ENCODE data around the gene CSH2. TPM values are rescaled to one million over a fixed set of nuclear protein-coding genes. Genes with fewer than 3 reads are reported as not detected.
A peak's percentile ranks its signal among the peaks of the same experiment; 100 is the strongest.

The CSH2 gene
- total RNA-seq, 1 donor from 2014 or later: not detected

DNA sequence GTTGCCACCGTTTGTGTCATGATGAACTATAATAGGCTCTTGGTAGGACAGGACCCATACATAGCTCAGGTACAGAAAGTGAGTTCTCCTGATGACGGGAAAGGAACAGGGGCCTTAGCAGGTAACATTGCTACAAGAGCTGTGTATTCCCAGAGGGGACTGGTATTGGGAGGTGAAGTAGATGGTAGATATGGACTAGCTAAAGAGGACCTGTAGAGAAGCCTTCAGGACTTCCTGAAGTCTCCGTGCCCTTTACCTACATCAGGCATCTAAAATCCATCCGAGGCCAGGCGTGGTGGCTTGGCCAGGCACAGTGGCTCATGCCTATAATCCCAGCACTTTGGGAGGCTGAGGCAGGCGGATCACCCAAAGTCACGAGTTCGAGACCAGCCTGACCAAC is 18.3 kb downstream of the CSH2 start:
- H3K4me3 ChIP-seq (ENCODE audit: low read depth, low read length): no peak overlapping the region
- DNase-seq (ENCODE audit: low read depth): no peak
- TF ChIP-seq, protein P1, sequence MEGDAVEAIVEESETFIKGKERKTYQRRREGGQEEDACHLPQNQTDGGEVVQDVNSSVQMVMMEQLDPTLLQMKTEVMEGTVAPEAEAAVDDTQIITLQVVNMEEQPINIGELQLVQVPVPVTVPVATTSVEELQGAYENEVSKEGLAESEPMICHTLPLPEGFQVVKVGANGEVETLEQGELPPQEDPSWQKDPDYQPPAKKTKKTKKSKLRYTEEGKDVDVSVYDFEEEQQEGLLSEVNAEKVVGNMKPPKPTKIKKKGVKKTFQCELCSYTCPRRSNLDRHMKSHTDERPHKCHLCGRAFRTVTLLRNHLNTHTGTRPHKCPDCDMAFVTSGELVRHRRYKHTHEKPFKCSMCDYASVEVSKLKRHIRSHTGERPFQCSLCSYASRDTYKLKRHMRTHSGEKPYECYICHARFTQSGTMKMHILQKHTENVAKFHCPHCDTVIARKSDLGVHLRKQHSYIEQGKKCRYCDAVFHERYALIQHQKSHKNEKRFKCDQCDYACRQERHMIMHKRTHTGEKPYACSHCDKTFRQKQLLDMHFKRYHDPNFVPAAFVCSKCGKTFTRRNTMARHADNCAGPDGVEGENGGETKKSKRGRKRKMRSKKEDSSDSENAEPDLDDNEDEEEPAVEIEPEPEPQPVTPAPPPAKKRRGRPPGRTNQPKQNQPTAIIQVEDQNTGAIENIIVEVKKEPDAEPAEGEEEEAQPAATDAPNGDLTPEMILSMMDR (conservative IDR thresholded peaks at IDR 0.05; ENCODE audit: low read depth, low read length): no peak

- H3K4me3 ChIP-seq (ENCODE audit: low read depth, low read length): no peak overlapping the region
- DNase-seq (ENCODE audit: low read depth): no peak
- TF ChIP-seq, protein P1 (conservative IDR thresholded peaks at IDR 0.05; ENCODE audit: low read depth, low read length): no peak
Measured at GRCh38 chr17:63854709-63855108, 18.8 kb downstream of the CSH2 start.

DNA sequence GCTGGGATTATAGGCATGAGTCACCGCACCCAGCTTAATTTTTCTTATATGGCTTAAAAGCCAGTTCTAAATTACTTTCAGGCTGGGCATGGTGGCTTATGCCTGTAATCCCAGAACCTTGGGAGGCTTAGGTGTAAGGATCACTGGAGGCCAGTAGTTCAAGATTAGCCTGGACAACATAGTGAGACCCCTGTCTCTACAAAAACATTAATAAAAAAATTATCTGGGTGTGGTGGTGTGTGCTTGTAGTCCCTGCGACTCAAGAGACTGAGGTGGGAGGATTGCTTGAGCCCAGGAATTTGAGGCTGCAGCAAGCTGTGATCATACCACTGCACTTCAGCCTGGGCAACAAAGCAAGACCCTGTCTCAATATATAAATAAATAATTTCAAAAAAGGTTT is 20.2 kb downstream of the CSH2 start:
- H3K4me3 ChIP-seq (ENCODE audit: low read depth, low read length): no peak overlapping the region
- DNase-seq (ENCODE audit: low read depth): no peak
- TF ChIP-seq, protein P1 (conservative IDR thresholded peaks at IDR 0.05; ENCODE audit: low read depth, low read length): no peak

DNA sequence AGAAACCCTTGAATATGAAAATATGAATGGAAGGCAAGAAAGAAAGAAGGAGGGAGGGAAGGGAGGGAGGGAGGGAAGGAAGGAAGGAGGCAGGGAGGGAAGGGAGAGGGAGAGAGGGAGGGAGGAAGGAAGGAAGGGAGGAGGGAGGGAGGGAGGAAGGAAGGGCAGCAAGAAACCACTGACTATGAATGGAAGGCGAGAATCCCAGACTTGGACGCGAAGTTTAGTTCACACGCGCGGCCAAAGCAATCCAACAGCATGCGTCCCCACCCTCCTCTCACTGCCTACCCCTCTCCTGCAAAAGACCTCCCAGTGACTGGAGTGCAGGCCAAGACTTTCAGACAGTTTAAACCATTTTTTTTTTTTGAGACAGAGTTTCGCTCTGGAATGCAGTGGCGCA is 23.1 kb downstream of the CSH2 start:
- TF ChIP-seq, protein P1 (conservative IDR thresholded peaks at IDR 0.05; ENCODE audit: low read depth, low read length): no peak
- DNase-seq (ENCODE audit: low read depth): no peak
- no peak overlapping the region for H3K4me3 ChIP-seq (ENCODE audit: low read depth, low read length)

DNA sequence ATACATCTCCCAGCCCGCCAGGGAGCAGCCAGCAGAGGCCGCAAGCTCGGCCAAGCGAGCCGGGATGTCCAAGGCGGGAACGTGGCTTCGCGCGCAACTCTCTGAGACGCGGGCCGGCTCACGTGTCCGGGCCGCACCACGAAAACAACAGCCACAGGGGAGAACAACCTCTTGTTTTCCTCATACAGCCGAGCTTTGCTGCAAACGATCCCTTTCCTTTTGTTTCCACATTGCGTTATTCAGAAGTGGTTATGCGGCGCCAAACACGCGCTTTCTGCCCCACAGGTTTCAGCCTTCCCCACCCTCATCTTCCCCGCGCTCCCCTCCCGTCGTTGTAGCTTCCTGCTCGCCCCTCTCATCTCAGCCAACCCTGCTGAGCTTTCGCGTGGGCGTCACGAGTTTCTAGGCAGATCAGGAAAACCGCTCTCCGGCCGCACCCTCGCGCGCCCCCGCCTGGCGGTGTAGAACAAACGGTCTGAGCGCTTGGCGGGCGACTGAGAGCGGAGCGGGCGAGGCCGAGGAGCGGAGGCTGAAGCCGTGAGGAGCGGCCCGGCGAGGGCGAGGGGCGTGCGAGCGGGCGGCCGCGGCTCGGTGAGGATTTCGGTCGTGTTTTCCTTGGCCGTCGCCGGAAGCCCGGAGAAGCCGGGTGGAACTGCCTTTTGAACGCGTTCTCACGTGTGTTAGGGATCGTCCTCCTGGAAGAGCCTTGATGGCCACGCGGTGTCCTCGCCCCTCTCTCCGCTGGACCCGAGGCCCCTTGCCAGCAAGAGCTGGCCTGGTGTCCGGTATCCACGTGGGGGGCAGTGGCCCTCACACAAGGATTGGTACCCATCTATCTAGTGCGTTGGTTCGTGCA is 24.4 kb downstream of the CSH2 start:
- DNase-seq (ENCODE audit: low read depth): no peak
- TF ChIP-seq, protein P1 (conservative IDR thresholded peaks at IDR 0.05; ENCODE audit: low read depth, low read length): peak; percentile 55

DNA sequence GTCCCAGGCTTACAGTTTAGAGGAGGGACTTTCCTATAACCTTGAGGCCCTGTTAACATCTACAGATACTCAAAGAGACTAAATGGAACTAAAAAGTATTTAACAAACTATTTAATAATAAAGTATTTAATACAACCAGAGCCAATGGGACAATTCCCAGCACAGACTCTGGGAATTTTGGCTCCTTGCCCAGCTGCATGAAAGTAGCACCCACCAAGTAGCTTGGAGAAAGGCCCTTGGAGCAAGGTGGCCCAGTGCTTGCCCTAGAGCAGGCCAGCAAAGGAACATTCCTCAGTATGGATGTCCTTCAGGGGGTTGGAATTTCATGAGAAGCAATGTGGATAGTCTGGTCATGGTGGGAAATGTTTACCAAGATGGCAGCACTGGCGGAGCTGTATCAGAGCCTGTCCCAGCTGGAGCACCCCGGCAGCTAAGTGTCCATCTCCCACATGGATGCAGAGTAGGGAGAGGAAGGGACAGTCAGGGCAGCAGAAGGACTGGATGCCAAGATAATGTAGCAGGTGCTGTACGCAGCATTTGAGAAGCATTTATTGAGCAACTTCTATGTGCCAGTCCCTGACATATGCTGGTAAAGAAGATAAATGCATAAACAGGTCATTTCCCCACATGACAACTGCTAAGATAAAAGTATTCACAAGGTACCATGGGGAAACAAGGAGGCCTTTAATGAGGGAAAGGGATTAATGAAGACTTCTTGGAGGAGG is 25.8 kb downstream of the CSH2 start:
- TF ChIP-seq, protein P1 (conservative IDR thresholded peaks at IDR 0.05; ENCODE audit: low read depth, low read length): no peak
- no peak overlapping the region for H3K4me3 ChIP-seq (ENCODE audit: low read depth, low read length)
- DNase-seq (ENCODE audit: low read depth): no peak

More for the DNA sequence above, 24.4 kb downstream of the CSH2 start:
- H3K4me3 ChIP-seq (ENCODE audit: low read depth, low read length): peak overlapping the region; percentile 42

Measured in epithelial cell of proximal tubule (primary cell).